Natural killer cell treated with Interleukin-12 subunit alpha and Interleukin-12 subunit beta and Interleukin-15 and Interleukin-18, amount 100 ng/mL, for 72 hours (primary cell): ENCODE measurements around the gene CAMKK2. TPM values are rescaled to one million over a fixed set of nuclear protein-coding genes. Genes with fewer than 3 reads are reported as not detected.
A peak's percentile ranks its signal among the peaks of the same experiment; 100 is the strongest.

Experiments used
- ATAC-seq, 2 donors: fragments of 150-1000 bp; cut with Tn5 transposase in 1 of 2; sonication (Bioruptor Pico), chemical (Tn5 transposase) in 1 of 2; 2 replicates each; pipeline ENCODE4 v1.10.0; 2021
- DNase-seq: peaks from one replicate; pipeline ENCODE4 v3.0.0; 2022; ENCODE audit warnings: low spot score
- H3K27ac Mint-ChIP-seq, 2 donors: 1 replicate in 1 of 2; 2 replicates in 1 of 2; pipeline ENCODE4 v1.8.0; 2022; ENCODE audit warnings: mixed read lengths in 2 of 2, mild to moderate bottlenecking in 1 of 2, moderate library complexity in 1 of 2
- H3K27me3 Mint-ChIP-seq, 2 donors: 1 replicate in 1 of 2; 2 replicates in 1 of 2; pipeline ENCODE4 v1.8.0; 2022; ENCODE audit warnings: mixed read lengths in 2 of 2
- H3K36me3 Mint-ChIP-seq: one replicate; pipeline ENCODE4 v1.8.0; 2022; ENCODE audit warnings: mixed read lengths
- H3K4me1 Mint-ChIP-seq, 2 donors: 1 replicate in 1 of 2; 2 replicates in 1 of 2; pipeline ENCODE4 v1.8.0; 2022; ENCODE audit warnings: low read depth in 2 of 2, mixed read lengths in 2 of 2, mild to moderate bottlenecking in 1 of 2
- H3K4me3 Mint-ChIP-seq: one replicate; pipeline ENCODE4 v1.8.0; 2022; ENCODE audit warnings: mixed read lengths
- H3K9me3 Mint-ChIP-seq: 2 replicates; pipeline ENCODE4 v1.8.0; 2022; ENCODE audit warnings: mixed read lengths
- total RNA-seq, 2 donors: library from RNA; stranded (reverse); gene quantifications; one replicate each; pipeline ENCODE4 v1.2.3, GENCODE V29; 2022

CAMKK2 gene
- total RNA-seq = 10 to 100 TPM; 24.7 to 48.4 TPM

- peak; percentile 92 for DNase-seq
Observed at GRCh38 chr12:121296618-121297434, at the start of gene CAMKK2. CAMKK2 (minus strand) TSS chr12:121296709; CDS start chr12:121274526, 22,183 bp downstream.

DNA sequence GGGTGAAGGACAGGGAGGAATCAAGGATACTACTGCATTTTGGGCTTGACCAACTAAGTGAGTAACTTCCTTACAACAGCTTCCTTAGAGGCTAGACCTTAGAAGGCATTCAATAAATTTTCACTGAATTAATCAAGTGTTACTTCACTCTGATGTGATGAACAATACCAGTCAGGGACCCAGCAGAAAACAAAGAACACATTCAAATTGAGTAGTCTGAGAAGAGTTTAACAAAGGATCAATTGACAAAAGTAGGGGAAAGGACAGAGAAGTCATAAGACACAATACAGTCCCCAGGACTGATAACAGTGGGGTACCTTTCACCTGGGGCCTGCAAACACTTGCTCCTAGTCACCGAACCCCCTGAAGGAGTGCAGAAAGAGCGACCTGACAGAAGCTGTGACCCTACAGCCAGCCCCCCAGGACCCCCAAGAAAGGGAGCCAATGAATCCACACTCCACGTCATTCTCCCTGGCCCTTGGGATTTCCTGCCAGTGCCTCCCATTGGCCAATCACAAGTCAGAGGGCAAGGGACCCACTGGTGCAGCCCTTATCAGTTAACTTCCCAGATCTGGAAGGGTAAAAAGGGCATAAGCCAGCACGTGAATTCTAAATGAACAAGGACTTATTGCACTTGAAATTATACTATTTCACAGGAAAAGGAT is 48.8 kb upstream of the CAMKK2 start:
- H3K9me3 Mint-ChIP-seq = no peaks in the 10 kb centered on the region
- ATAC-seq (no peak), DNase-seq (no peak)
- peaks cover 30% of the 10 kb centered on the region for H3K36me3 Mint-ChIP-seq
- no peaks in the 10 kb centered on the region for H3K27me3 Mint-ChIP-seq
- peaks cover 13 to 24% of the 10 kb centered on the region in 2 donors for H3K4me1 Mint-ChIP-seq
- H3K4me3 Mint-ChIP-seq = no peak overlapping the region
- peak overlapping the region in 1 of 2 donors; percentile 6 for H3K27ac Mint-ChIP-seq

More at GRCh38 chr12:121296618-121297434, at the start of gene CAMKK2:
- Mint-ChIP-seq H3K9me3 (no peaks in the 10 kb centered on the region), H3K27ac (peak within 1 kb of the TSS; percentile 59 to 73), H3K36me3 (no peaks in the 10 kb centered on the region), H3K27me3 (no peaks in the 10 kb centered on the region), H3K4me1 (peaks cover 6 to 11% of the 10 kb centered on the region in 2 donors), H3K4me3 (peak within 1 kb of the TSS; percentile 86)
- ATAC-seq = peak; percentile 95 to 98

GRCh38 chr12:121344506-121344905 is 48.0 kb upstream of the CAMKK2 start:
- Mint-ChIP-seq H3K27me3 (no peaks in the 10 kb centered on the region), H3K4me1 (peaks cover 10 to 24% of the 10 kb centered on the region in 2 donors), H3K36me3 (peaks cover 30% of the 10 kb centered on the region), H3K27ac (peak overlapping the region in 1 of 2 donors; percentile 6), H3K4me3 (no peak overlapping the region), H3K9me3 (no peaks in the 10 kb centered on the region)
- DNase-seq = no peak
- ATAC-seq = no peak

DNA sequence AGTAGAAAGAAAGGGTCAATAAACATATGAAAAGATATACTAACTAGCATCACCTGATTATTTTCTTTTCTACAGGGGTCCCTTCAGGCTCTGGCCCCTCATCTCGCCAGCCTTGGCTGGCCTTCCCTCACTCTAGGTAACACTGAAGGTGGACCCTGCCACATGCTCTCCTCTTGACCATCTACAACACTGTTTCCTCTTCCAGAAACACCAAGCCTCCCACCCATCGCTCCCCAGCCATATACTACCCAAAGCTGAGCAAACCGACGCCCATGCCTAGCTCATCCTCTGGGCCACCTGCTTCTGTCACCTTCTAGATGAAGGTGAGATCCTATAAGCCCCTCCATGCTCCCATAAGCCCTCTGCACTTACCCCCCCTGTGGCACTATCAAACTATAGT is 40.9 kb upstream of the CAMKK2 start:
- peak overlapping the region in 1 of 2 donors; percentile 61 for H3K27ac Mint-ChIP-seq
- H3K36me3 Mint-ChIP-seq = peaks cover 12% of the 10 kb centered on the region
- no peaks in the 10 kb centered on the region for H3K27me3 Mint-ChIP-seq
- H3K4me1 Mint-ChIP-seq = no peaks in the 10 kb centered on the region
- no peaks in the 10 kb centered on the region for H3K9me3 Mint-ChIP-seq
- ATAC-seq (no peak), DNase-seq (no peak)
- no peak overlapping the region for H3K4me3 Mint-ChIP-seq

DNA sequence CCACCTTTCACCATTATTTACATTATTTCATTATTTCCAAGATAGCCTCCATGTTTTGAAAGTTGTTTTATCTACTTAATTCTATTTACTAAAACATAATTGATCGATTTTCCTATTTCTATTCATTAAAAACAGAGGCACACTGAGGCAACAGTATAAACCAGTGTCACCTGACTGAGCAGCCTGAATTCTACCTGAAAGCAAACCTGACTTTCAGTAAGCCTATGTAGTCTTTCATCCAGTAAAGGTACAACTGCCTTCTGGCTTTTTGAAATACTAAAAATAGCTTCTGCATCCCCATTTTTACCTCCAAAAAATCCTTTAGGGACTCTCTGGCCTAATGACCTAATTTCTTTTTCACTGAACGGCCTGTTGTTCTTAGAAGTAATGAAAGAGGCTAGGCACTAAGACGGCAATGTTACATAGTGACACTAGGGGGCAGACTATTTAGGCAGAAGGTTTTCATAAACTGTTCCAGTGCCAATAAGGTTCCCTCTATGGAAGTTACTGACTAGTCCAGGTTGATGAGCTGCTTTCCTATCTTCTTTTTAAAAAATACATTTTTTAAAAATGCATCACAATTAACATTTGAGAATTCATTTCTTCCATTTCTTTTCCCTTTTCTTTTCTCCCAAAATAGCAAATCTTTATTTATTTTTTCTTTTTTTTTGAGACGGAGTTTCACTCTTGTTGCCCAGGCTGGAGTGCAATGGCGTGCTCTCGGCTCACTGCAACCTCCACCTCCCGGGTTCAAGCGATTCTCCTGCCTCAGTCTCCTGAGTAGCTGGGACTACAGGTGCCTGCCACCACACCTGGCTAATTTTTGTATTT is 38.2 kb upstream of the CAMKK2 start:
- H3K27me3 Mint-ChIP-seq = no peaks in the 10 kb centered on the region
- H3K27ac Mint-ChIP-seq = peak overlapping the region in 1 of 2 donors; percentile 34
- no peak for DNase-seq
- H3K36me3 Mint-ChIP-seq = peaks cover 16% of the 10 kb centered on the region
- no peak overlapping the region for H3K4me3 Mint-ChIP-seq
- peak in 1 of 2 donors; percentile 66 for ATAC-seq
- no peaks in the 10 kb centered on the region for H3K4me1 Mint-ChIP-seq
- no peaks in the 10 kb centered on the region for H3K9me3 Mint-ChIP-seq

DNA sequence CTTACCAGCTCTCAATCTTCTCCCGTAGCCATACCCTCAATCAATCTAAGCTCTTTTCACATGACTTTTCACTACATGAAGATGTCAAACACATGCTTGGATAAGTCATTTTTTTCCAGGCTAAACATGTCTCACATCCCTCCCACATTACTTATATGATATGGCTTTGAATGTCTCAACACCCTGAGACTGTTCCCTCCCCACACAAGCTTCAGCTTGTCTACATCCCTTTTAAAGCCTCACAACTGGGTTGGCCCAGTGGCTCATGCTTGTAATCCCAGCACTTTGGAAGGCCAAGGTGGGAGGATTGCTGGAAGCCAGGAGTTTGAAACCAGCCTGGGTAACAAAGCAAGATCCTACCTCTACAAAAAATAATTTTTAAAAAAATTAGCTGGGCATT is 37.2 kb upstream of the CAMKK2 start:
- Mint-ChIP-seq H3K9me3 (no peaks in the 10 kb centered on the region), H3K4me1 (no peaks in the 10 kb centered on the region), H3K27me3 (no peaks in the 10 kb centered on the region), H3K4me3 (no peak overlapping the region), H3K27ac (no peak overlapping the region), H3K36me3 (peaks cover 16% of the 10 kb centered on the region)
- ATAC-seq (no peak), DNase-seq (no peak)

DNA sequence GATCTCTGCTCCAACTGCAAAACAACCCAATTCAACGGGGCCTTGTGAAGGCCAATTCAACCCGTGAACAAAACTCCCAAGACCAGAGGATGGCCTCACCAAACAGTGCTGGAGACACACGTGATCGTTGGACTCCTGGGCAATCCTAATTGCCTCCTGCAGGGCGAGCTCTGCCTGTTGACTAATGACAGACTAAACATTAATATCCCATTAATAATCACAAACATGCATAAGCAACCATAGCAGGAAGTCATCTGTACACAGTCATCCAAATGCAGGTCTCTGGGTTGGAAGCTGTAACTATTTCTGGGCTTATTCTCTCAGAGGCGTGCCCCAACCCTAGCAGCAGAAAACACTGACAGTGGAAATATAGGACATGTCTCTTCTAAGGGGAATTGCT is 34.7 kb upstream of the CAMKK2 start:
- H3K27ac Mint-ChIP-seq = no peak overlapping the region
- DNase-seq = no peak
- no peak overlapping the region for H3K4me3 Mint-ChIP-seq
- H3K9me3 Mint-ChIP-seq = no peaks in the 10 kb centered on the region
- peaks cover 32% of the 10 kb centered on the region for H3K36me3 Mint-ChIP-seq
- no peak for ATAC-seq
- no peaks in the 10 kb centered on the region for H3K27me3 Mint-ChIP-seq
- peaks cover 0 to 5% of the 10 kb centered on the region in 2 donors for H3K4me1 Mint-ChIP-seq

DNA sequence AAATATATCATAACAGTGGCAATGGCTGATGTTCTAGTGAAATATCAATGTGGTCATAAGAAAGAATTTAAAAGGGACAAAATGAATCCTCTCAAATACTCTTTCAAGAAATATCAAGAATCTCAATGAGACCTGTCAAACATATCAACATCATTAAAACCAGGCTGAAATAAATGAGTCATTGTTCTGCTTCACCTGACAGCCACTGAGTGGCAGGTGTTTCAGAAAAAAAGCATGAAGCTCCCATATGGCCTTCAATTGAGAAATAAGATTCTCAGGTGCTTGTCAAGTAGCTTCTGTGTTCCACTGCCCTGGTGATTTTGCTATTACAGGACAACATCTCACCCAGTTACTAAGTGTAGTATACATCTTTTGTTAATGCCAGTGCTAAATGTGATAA is 34.2 kb upstream of the CAMKK2 start:
- ATAC-seq (no peak), DNase-seq (no peak)
- Mint-ChIP-seq H3K4me1 (peaks cover 0 to 5% of the 10 kb centered on the region in 2 donors), H3K36me3 (peaks cover 38% of the 10 kb centered on the region), H3K27me3 (no peaks in the 10 kb centered on the region), H3K27ac (no peak overlapping the region), H3K4me3 (no peak overlapping the region), H3K9me3 (no peaks in the 10 kb centered on the region)

- peaks cover 38% of the 10 kb centered on the region for H3K36me3 Mint-ChIP-seq
- DNase-seq (no peak), ATAC-seq (no peak)
- no peaks in the 10 kb centered on the region for H3K9me3 Mint-ChIP-seq
- H3K27ac Mint-ChIP-seq = no peak overlapping the region
- H3K27me3 Mint-ChIP-seq = no peaks in the 10 kb centered on the region
- H3K4me1 Mint-ChIP-seq = peaks cover 0 to 5% of the 10 kb centered on the region in 2 donors
- H3K4me3 Mint-ChIP-seq = no peak overlapping the region
Observed at GRCh38 chr12:121330195-121330594, 33.7 kb upstream of the CAMKK2 start.

GRCh38 chr12:121328620-121329019 is 32.1 kb upstream of the CAMKK2 start:
- H3K4me3 Mint-ChIP-seq = no peak overlapping the region
- H3K36me3 Mint-ChIP-seq = peaks cover 36% of the 10 kb centered on the region
- H3K4me1 Mint-ChIP-seq = peaks cover 0 to 5% of the 10 kb centered on the region in 2 donors
- H3K27me3 Mint-ChIP-seq = no peaks in the 10 kb centered on the region
- H3K27ac Mint-ChIP-seq = no peak overlapping the region
- no peaks in the 10 kb centered on the region for H3K9me3 Mint-ChIP-seq
- ATAC-seq (no peak), DNase-seq (no peak)

DNA sequence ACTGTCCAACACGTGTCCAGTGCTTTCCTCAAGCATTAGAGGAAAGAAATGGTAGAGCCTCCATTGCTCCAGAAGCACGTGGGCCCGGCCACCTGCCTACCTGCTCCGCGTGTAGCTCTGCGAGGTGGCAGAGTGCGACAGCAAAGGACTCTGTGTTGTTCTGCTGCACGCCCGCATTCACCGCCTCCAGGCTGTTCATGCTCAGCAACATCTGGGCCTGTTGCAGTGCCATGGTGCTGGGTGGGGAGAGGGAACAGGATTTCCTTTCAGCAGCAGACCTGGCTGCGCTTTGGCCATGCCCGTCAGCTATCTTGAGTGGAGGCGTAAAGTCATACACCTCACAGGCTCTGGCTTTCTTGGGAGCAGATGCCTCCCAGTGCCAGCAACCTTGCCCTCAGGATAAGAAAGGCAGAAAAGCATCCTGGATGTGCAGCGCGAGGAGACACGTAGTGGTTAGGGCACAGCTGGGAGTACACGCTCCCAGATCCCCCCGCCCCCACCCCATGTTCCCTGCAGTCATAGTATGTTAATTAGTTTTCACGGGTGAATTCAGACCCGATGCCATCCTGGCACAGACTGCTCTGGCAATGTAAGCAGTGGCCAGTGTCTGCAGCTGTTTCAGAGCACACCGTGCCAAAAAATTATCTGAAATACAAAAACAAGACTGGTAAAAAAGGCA is 30.6 kb upstream of the CAMKK2 start:
- no peak overlapping the region for H3K27ac Mint-ChIP-seq
- DNase-seq (no peak), ATAC-seq (no peak)
- H3K4me3 Mint-ChIP-seq = no peak overlapping the region
- H3K36me3 Mint-ChIP-seq = peaks cover 36% of the 10 kb centered on the region
- H3K9me3 Mint-ChIP-seq = no peaks in the 10 kb centered on the region
- peaks cover 0 to 5% of the 10 kb centered on the region in 2 donors for H3K4me1 Mint-ChIP-seq
- H3K27me3 Mint-ChIP-seq = no peaks in the 10 kb centered on the region

DNA sequence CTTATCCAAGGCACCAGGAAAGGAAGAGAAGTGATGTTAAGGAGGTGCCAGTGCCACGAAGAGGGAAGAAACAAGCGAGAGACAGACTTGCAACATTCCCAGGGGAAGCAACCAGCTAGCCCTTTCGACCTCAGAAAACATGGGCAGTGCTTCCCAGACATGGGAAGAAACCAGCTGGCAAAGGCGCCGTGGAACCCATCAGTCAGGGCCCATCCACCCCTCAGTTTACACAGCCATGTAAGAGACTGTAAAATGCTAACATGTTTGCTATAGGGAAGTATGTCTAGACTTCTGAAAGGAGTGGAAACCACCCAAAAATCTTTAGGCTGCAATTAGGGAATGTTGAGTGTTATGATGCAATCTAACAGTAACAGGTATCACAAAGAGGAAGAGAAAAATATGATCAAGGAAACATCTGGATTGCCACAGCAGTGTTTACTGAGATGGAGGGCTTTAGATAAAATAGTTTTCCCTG is 29.4 kb upstream of the CAMKK2 start:
- H3K27ac Mint-ChIP-seq = peak overlapping the region in 1 of 2 donors; percentile 38
- DNase-seq (no peak), ATAC-seq (no peak)
- peaks cover 36% of the 10 kb centered on the region for H3K36me3 Mint-ChIP-seq
- H3K4me1 Mint-ChIP-seq = peaks cover 0 to 5% of the 10 kb centered on the region in 2 donors
- no peaks in the 10 kb centered on the region for H3K9me3 Mint-ChIP-seq
- H3K27me3 Mint-ChIP-seq = no peaks in the 10 kb centered on the region
- H3K4me3 Mint-ChIP-seq = no peak overlapping the region

DNA sequence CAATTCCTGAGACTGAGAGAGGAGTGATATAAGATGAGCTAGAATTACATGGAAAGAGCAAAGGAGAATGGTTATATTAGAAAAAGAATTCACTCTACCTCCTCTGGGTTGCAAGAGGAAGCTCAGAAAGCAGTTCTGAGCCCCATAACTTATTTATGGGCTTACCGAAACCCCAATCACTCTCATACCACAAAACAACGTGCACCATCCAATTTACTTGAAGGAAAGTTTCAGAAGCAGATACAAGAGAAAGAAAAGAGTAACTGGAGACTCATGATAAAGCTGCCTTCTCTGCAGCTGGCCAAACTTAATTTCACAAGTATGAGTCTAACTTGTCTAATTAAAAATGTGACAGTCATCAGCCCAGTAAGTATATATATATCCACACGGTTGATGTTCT is 27.4 kb upstream of the CAMKK2 start:
- Mint-ChIP-seq H3K27ac (peak overlapping the region in 1 of 2 donors; percentile 9), H3K27me3 (no peaks in the 10 kb centered on the region), H3K4me1 (peaks cover 0 to 5% of the 10 kb centered on the region in 2 donors), H3K4me3 (no peak overlapping the region), H3K36me3 (peaks cover 37% of the 10 kb centered on the region), H3K9me3 (no peaks in the 10 kb centered on the region)
- DNase-seq = no peak
- ATAC-seq = no peak
